Calu3 (cell line): Measurements from ENCODE around the gene SFMBT2. TPM values are rescaled to one million over a fixed set of nuclear protein-coding genes. Genes with fewer than 3 reads are reported as not detected.

Source experiments
- BruUV-seq: library from RNA; stranded (reverse); fragments of 400-500 nt; replicated peaks from 2 replicates; lab custom pipeline; 2021; lab: Mats Ljungman, UMichigan
- CTCF ChIA-PET: fragments of 300-600 bp; sonication (Branson Sonifier 250); formaldehyde crosslinking; loops from one replicate; lab custom pipeline; 2022; ENCODE audit warnings: antibody characterized with exemption; lab: Charles Lee
- DNase-seq: peaks from one replicate; pipeline ENCODE4 v3.0.0; 2022
- H3K27ac Mint-ChIP-seq: one replicate; pipeline ENCODE4 v1.8.0; 2022; ENCODE audit warnings: mixed read lengths; ENCODE audit not compliant: unreplicated experiment
- H3K27me3 Mint-ChIP-seq: one replicate; pipeline ENCODE4 v1.8.0; 2022; ENCODE audit warnings: mixed read lengths; ENCODE audit not compliant: unreplicated experiment
- H3K36me3 Mint-ChIP-seq: one replicate; pipeline ENCODE4 v1.8.0; 2022; ENCODE audit warnings: mild to moderate bottlenecking, moderate library complexity, mixed read lengths; ENCODE audit not compliant: insufficient read depth, unreplicated experiment
- H3K4me1 Mint-ChIP-seq: one replicate; pipeline ENCODE4 v1.8.0; 2022; ENCODE audit warnings: mild to moderate bottlenecking, low read depth, mixed read lengths; ENCODE audit not compliant: unreplicated experiment
- H3K4me3 Mint-ChIP-seq: one replicate; pipeline ENCODE4 v1.8.0; 2022; ENCODE audit warnings: mild to moderate bottlenecking, low read depth, moderate library complexity, mixed read lengths; ENCODE audit not compliant: unreplicated experiment
- H3K9me3 Mint-ChIP-seq: one replicate; pipeline ENCODE4 v1.8.0; 2022; ENCODE audit warnings: low read depth, mixed read lengths; ENCODE audit not compliant: unreplicated experiment
- intact Hi-C: fragments of 100-400 bp; cut with micrococcal nuclease; formaldehyde crosslinking; loops from one replicate; pipeline ENCODE4 v1.10.0; 2022; ENCODE audit not compliant: unreplicated experiment
- total RNA-seq: library from RNA; stranded (reverse); gene quantifications from 2 replicates; pipeline ENCODE4 v1.2.3, GENCODE V29; 2022
- TF ChIP-seq, protein P1 (sequence below): fragments of 200-600 bp; IDR thresholded peaks from one replicate; pipeline ENCODE4 v1.8.0; 2022; ENCODE audit warnings: antibody characterized with exemption; ENCODE audit not compliant: unreplicated experiment

The SFMBT2 gene
- total RNA-seq, 1 experiment from 2014 or later: 0.64 TPM

DNA sequence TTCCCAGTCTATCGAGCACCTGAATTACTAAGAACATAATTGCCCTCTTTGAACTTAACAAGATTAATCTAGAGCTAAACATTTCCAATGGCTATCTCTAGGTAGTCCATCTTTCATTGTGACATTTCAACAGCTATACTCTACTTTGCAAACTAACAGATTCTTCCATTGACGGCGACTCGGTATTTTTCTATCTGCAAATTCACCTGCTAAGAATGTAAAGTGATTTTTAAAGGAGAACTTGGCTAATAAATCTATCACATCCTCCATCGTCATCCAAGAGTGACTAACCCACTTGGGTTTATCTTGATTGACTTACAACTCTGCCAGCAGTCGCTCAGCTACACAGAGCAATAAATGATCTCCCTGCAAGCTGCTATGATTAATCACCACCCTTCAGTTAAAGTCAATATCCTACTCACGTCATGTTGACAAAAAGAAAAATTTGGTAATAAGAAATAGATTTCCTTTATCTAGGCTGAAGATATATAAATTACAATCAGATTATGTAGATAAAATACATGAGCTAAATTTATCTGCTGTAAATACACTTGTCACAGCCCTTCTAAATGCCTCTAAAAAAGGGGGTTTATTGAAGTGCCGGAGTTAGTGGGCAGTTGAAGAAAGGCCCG, 99.5 kb downstream of the SFMBT2 start:
- CTCF ChIA-PET: no interaction called here
- Mint-ChIP-seq H3K36me3 (no peaks in the 10 kb centered on the region), H3K4me1 (no peaks in the 10 kb centered on the region), H3K4me3 (no peak overlapping the region), H3K27ac (no peak overlapping the region), H3K9me3 (no peaks in the 10 kb centered on the region), H3K27me3 (peaks cover 28% of the 10 kb centered on the region)
- intact Hi-C loops: no loop called here
- no TSS peak for BruUV-seq
- DNase-seq: peak; percentile 12
- TF ChIP-seq, protein P1, sequence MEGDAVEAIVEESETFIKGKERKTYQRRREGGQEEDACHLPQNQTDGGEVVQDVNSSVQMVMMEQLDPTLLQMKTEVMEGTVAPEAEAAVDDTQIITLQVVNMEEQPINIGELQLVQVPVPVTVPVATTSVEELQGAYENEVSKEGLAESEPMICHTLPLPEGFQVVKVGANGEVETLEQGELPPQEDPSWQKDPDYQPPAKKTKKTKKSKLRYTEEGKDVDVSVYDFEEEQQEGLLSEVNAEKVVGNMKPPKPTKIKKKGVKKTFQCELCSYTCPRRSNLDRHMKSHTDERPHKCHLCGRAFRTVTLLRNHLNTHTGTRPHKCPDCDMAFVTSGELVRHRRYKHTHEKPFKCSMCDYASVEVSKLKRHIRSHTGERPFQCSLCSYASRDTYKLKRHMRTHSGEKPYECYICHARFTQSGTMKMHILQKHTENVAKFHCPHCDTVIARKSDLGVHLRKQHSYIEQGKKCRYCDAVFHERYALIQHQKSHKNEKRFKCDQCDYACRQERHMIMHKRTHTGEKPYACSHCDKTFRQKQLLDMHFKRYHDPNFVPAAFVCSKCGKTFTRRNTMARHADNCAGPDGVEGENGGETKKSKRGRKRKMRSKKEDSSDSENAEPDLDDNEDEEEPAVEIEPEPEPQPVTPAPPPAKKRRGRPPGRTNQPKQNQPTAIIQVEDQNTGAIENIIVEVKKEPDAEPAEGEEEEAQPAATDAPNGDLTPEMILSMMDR: no peak

DNA sequence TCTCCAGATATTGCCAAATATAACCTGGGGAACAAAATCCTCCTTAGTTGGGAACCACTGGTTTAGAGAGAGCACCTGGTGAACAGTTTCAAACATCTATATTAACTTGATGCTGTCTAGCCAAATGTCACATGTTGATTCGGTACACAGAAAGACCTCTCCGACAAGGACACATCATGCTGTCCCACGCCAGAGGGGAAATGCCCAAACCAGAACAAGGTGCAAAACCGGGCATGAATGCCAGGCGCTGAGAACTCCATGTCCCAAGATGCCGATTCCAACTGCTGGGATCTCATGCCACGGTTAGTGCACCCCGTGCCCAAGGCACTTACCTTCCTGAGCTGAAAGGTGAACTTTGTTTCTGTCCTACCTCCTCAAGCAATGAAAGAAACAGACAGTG, 100.8 kb downstream of the SFMBT2 start:
- no peak for DNase-seq
- TF ChIP-seq, protein P1: no peak
- no peaks in the 10 kb centered on the region for H3K36me3 Mint-ChIP-seq
- H3K9me3 Mint-ChIP-seq: no peaks in the 10 kb centered on the region
- no peak overlapping the region for H3K27ac Mint-ChIP-seq
- BruUV-seq: no TSS peak
- CTCF ChIA-PET: no interaction called here
- H3K4me1 Mint-ChIP-seq: no peaks in the 10 kb centered on the region
- intact Hi-C loops: no loop called here
- peaks cover 21% of the 10 kb centered on the region for H3K27me3 Mint-ChIP-seq
- H3K4me3 Mint-ChIP-seq: no peak overlapping the region

GRCh38 chr10:7308826-7309225, 102.0 kb downstream of the SFMBT2 start:
- intact Hi-C loops: no loop called here
- Mint-ChIP-seq H3K4me3 (no peak overlapping the region), H3K4me1 (no peaks in the 10 kb centered on the region), H3K27me3 (peaks cover 32% of the 10 kb centered on the region), H3K9me3 (no peaks in the 10 kb centered on the region), H3K27ac (no peak overlapping the region), H3K36me3 (no peaks in the 10 kb centered on the region)
- BruUV-seq: no TSS peak
- TF ChIP-seq, protein P1: no peak
- CTCF ChIA-PET: no interaction called here
- DNase-seq: no peak

GRCh38 chr10:7306616-7307015, 104.2 kb downstream of the SFMBT2 start:
- no peak overlapping the region for H3K27ac Mint-ChIP-seq
- CTCF ChIA-PET: no interaction called here
- no peak for DNase-seq
- H3K27me3 Mint-ChIP-seq: peaks cover 54% of the 10 kb centered on the region
- no peaks in the 10 kb centered on the region for H3K9me3 Mint-ChIP-seq
- TF ChIP-seq, protein P1: no peak
- no TSS peak for BruUV-seq
- intact Hi-C loops: no loop called here
- no peaks in the 10 kb centered on the region for H3K4me1 Mint-ChIP-seq
- no peak overlapping the region for H3K4me3 Mint-ChIP-seq
- no peaks in the 10 kb centered on the region for H3K36me3 Mint-ChIP-seq
